ENCODE data around the gene WDR4. TPM values are rescaled to one million over a fixed set of nuclear protein-coding genes. Genes with fewer than 3 reads are reported as not detected.

WDR4 gene
- total RNA-seq, 1 donor from 2014 or later, result 15.7 TPM

GRCh38 chr21:42827588-42827987 is 51.8 kb downstream of the WDR4 start:
- no peak for DNase-seq
- Mint-ChIP-seq H3K27ac (ENCODE audit: unreplicated experiment) (no peak overlapping the region), H3K9me3 (ENCODE audit: unreplicated experiment) (peaks cover 8% of the 10 kb centered on the region), H3K4me1 (ENCODE audit: low read depth, unreplicated experiment) (no peaks in the 10 kb centered on the region), H3K36me3 (ENCODE audit: unreplicated experiment) (peaks cover 8% of the 10 kb centered on the region), H3K4me3 (ENCODE audit: unreplicated experiment) (no peak overlapping the region), H3K27me3 (ENCODE audit: unreplicated experiment) (peaks cover 4% of the 10 kb centered on the region)
- no peak for TF ChIP-seq CTCF (IDR thresholded peaks at IDR 0.05; ENCODE audit: partially characterized antibody, unreplicated experiment)

GRCh38 chr21:42820616-42821465 is 58.5 kb downstream of the WDR4 start:
- no peak overlapping the region for H3K27ac Mint-ChIP-seq (ENCODE audit: unreplicated experiment)

GRCh38 chr21:42819861-42820615 is 59.3 kb downstream of the WDR4 start:
- peaks cover 9% of the 10 kb centered on the region for H3K36me3 Mint-ChIP-seq (ENCODE audit: unreplicated experiment)
- H3K9me3 Mint-ChIP-seq (ENCODE audit: unreplicated experiment), result peaks cover 5% of the 10 kb centered on the region
- H3K27me3 Mint-ChIP-seq (ENCODE audit: unreplicated experiment), result no peaks in the 10 kb centered on the region
- no peak for DNase-seq
- no peaks in the 10 kb centered on the region for H3K4me1 Mint-ChIP-seq (ENCODE audit: low read depth, unreplicated experiment)
- H3K4me3 Mint-ChIP-seq (ENCODE audit: unreplicated experiment), result no peak overlapping the region
- H3K27ac Mint-ChIP-seq (ENCODE audit: unreplicated experiment), result no peak overlapping the region
- TF ChIP-seq CTCF (IDR thresholded peaks at IDR 0.05; ENCODE audit: partially characterized antibody, unreplicated experiment), result no peak

More at GRCh38 chr21:42820616-42821465, 58.5 kb downstream of the WDR4 start:
- no peak for TF ChIP-seq CTCF (IDR thresholded peaks at IDR 0.05; ENCODE audit: partially characterized antibody, unreplicated experiment)
- Mint-ChIP-seq H3K9me3 (ENCODE audit: unreplicated experiment) (peaks cover 5% of the 10 kb centered on the region), H3K27me3 (ENCODE audit: unreplicated experiment) (no peaks in the 10 kb centered on the region), H3K36me3 (ENCODE audit: unreplicated experiment) (peaks cover 8% of the 10 kb centered on the region), H3K4me1 (ENCODE audit: low read depth, unreplicated experiment) (no peaks in the 10 kb centered on the region), H3K4me3 (ENCODE audit: unreplicated experiment) (no peak overlapping the region)
- DNase-seq, result no peak

GRCh38 chr21:42818328-42818749 is 61.0 kb downstream of the WDR4 start:
- H3K27me3 Mint-ChIP-seq (ENCODE audit: unreplicated experiment), result no peaks in the 10 kb centered on the region
- H3K4me3 Mint-ChIP-seq (ENCODE audit: unreplicated experiment), result no peak overlapping the region
- H3K4me1 Mint-ChIP-seq (ENCODE audit: low read depth, unreplicated experiment), result no peaks in the 10 kb centered on the region
- H3K36me3 Mint-ChIP-seq (ENCODE audit: unreplicated experiment), result peaks cover 12% of the 10 kb centered on the region
- peak; percentile 72 for TF ChIP-seq CTCF (IDR thresholded peaks at IDR 0.05; ENCODE audit: partially characterized antibody, unreplicated experiment)
- H3K27ac Mint-ChIP-seq (ENCODE audit: unreplicated experiment), result no peak overlapping the region
- peak; percentile 65 for DNase-seq
- peaks cover 4% of the 10 kb centered on the region for H3K9me3 Mint-ChIP-seq (ENCODE audit: unreplicated experiment)
